LHCN-M2 (cell line): ENCODE data around the gene AXIN2. TPM values are rescaled to one million over a fixed set of nuclear protein-coding genes. Genes with fewer than 3 reads are reported as not detected.
"Not testable (repeated sequence)": the region's sequence is repeated elsewhere in the genome, so short reads cannot be mapped to it uniquely, and the experiment has no call there.

Source experiments
- DNase-seq: peaks from one replicate; pipeline ENCODE4 v3.0.0-alpha.2; 2012; ENCODE audit warnings: low read depth
- total RNA-seq: library from RNA; depleted of rRNA; stranded (reverse); fragments of >200 nt; gene quantifications from 2 replicates; pipeline ENCODE4 v1.2.3, GENCODE V29; 2014

Gene AXIN2
- total RNA-seq, 1 experiment from 2014 or later = 1.4 TPM

GRCh38 chr17:65538675-65539529, 22.5 kb downstream of the AXIN2 start:
- no peak for DNase-seq

GRCh38 chr17:65537845-65538674, 23.4 kb downstream of the AXIN2 start:
- no peak for DNase-seq

GRCh38 chr17:65537343-65537844, 24.1 kb downstream of the AXIN2 start:
- DNase-seq = no peak

DNA sequence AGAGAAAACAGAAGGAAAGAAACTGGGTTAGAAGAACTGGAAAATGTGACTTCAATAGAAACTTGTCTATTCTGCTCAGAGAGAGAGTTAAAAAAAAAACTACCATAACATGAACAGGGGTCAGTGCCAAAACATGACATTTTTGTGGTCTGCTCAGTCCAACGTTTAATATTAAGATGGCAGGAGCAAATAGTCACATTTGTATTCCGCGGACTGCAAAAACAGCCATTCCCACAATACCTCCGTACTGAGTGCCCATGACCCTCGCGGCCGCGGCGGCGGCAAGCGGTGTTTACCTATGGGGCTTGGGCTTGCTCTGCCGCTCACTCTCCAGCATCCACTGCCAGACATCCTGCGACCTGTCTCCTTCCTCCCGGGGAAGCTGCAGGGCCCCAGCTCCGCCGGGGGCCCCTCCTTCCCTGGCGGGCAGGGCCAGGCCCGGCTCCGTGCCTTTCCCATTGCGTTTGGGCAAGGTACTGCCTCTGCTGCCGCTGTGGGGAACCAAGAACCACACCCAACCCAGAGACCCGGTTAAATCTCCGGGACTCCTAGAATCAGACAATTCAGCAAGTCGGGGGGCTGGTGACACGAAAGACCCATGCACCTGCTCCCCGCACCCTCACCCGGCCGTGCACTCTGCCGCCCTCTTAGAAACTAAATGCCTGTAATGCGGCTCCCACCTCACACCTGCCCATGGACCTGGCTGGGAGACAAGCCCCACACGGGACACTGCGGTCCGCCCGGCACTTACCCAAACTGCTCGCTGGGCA, 24.7 kb downstream of the AXIN2 start:
- DNase-seq = no peak

DNA sequence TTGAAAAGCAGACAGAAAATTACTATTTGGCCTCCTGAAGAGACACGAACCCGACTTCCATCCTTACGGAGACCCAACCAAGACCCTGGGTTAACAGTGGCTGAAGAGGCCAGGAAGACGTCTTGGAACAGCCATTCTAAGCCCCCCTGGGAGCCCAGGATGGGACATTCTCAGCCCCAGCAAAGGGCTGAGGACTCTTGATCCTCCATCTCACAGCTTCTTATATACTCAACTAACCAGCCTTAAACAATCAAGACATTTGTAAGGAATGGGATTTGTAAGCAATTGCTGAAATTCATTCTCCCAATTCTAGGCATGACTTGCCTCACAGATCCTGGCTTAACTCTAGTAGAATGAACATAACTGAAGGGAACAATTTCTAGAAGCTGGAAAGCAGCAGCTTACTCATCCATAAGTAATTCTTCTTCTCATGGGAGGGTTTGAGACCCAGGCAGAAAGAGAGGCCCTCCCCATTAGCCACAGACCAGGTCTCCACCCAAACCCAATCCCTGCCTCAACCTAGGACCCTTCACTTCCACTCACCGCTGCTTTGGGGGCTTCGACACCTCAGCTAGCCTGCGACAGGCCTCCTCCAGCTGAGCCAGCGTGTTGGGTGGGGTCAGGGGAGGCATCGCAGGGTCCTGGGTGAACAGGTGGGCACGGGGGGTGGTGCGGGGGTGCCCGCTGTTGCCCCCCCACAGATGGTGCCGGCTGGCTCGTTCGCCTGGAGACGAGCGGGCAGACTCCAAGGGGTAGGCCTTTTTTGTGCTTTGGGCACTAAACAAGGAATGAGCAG, 25.5 kb downstream of the AXIN2 start:
- DNase-seq = no peak

DNA sequence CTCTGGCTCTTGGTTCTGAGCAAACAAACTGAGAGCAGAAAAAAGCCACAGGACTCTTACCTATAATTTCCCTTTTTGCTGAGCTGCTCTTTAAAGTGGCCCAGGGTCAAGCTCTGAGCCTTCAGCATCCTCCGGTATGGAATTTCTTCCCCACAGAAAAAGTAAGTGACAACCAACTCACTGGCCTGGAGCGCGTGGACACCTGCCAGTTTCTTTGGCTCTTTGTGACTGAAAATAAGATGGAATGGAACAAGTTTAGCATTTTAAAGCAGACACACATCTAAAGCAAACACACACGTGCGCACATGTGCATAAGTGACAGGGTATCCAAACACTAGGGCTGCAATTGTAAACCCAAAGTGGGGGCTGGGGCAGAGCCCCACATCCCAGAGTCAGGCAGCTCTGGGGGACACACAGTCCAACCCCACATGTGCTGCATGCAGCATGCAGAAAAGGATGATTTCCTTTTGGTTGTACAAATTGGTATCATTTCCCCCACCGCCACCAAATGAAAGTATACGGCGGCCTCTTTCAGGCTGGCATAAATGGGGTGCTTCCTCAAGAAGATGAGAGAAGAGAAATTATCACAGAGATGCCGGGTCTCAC, 27.5 kb downstream of the AXIN2 start:
- no peak for DNase-seq

- no peak for DNase-seq
Observed at GRCh38 chr17:65533056-65533745, 28.2 kb downstream of the AXIN2 start.

DNA sequence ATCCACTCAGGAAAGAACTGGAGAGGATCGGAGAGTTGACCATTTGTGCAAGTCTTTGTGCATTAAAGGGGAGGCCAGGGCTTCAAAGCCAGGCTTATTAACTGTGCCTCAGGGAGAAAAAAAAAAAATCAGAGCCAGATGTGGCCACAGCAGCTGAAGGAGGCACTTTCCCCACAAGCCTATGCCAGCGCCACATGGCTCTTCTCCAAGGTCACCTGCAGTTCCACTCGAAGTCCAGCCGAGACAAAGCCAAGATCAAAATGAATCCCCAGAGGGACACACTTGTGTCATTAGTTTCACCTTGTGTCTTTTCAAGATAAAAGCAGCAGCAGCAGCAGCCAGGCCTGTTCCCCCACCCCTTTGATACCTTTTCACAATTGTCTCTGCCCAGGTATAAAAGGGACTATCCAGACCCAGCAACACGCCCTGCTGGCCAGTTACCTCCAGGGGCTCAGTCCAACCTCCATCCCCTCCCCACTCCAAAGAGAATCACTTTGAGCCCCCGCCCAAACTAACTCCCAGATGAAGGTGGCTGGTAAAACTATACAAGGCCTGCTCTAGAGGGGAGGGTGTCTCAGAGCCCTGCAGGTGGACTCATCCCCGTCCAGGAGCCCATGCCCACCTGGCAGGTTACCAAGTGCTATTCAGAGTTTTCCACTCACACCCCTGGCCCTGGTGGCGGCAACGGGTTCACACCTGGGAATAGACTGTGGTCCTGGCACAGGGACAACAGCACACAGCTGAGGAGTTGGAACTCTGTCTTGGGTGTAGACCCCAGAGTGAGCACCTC, 29.2 kb downstream of the AXIN2 start:
- DNase-seq = no peak

DNA sequence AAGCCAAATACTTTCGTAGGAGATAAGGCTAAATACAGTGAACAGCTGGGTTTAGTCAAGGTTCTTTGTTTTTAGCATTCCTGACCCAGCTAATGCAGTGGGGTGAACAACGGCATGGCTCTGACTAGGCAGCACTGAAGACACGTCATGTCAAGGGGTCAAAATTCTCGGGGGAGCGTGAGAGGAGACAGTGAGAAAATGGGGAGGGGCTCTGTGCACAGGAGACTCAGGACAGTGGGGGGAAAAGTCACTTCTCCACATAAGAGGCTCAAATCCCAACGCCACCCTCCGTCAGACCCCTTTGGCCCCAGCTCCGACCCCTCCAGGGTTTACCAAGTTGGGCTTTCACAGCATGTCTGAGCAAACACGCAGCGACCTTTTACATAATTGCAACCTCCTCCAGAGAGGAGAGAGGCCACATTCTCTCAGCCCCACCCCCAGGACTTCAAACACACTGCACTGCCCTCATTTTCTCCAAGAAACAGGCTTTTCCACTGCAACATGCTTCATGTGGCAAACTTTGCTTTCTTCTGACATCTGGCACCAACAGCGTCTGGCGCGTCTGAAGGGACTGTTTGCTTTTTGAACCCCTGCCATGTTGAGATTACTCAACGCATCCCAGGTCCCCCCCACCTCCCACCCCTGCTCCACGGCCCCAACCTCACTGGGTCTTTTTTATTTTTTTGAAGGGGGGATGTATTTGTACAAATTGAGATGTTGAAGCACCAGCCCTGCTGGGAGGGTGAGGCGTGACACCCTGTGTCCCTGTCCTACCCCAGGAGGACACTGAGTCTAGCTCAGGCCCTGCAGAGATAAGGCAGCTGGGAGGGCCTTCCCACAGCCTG, 30.0 kb downstream of the AXIN2 start:
- no peak for DNase-seq

GRCh38 chr17:65530523-65531255, 30.8 kb downstream of the AXIN2 start:
- DNase-seq = no peak

GRCh38 chr17:65529761-65530522, 31.5 kb downstream of the AXIN2 start:
- no peak for DNase-seq

GRCh38 chr17:65529040-65529633, 32.3 kb downstream of the AXIN2 start:
- no peak for DNase-seq

GRCh38 chr17:65527857-65528591, 33.4 kb downstream of the AXIN2 start:
- no peak for DNase-seq

GRCh38 chr17:65527381-65527780, 34.1 kb downstream of the AXIN2 start:
- DNase-seq = no peak

DNA sequence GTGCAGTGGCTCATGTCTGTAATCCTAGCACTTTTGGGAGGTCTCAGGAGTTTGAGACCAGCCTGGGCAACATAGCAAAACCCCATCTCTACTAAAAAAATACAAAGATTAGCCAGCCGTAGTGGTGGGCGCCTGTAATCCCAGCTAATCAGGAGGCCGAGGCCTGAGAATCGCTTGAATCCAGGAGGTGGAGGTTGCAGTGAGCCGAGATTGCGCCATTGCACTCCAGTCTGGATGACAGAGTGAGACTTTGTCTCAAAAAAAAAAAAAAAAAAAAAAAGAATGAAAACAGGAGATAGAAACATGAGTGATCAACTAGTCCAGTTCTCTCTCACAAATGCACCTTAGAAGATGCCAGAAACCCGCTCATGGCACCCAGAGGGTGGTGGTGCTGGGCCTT, 34.6 kb downstream of the AXIN2 start:
- DNase-seq = not testable (repeated sequence)
